HepG2 (cell line): ENCODE data around the gene AKTIP. TPM values are rescaled to one million over a fixed set of nuclear protein-coding genes. Genes with fewer than 3 reads are reported as not detected.

Experiments
- AKAP8 ChIP-seq: sonication (generic); formaldehyde crosslinking; IDR thresholded peaks from 2 replicates; pipeline ENCODE4 v1.5.1; 2020; ENCODE audit warnings: mild to moderate bottlenecking, missing genetic modification reagents
- ARNT ChIP-seq: fragments of 450-650 bp; IDR thresholded peaks from 2 replicates; pipeline ENCODE4 v1.6.1; 2017
- BCL6 ChIP-seq: IDR thresholded peaks from 2 replicates; pipeline ENCODE4 v1.6.1; 2016; ENCODE audit warnings: missing genetic modification reagents, missing compliant biosample characterization
- FOXA3 ChIP-seq: IDR thresholded peaks from 2 replicates; pipeline ENCODE4 v1.6.1; 2016; ENCODE audit warnings: missing genetic modification reagents, missing compliant biosample characterization
- GATAD2A ChIP-seq: IDR thresholded peaks from 2 replicates; pipeline ENCODE4 v1.6.1; 2016
- GPN1 ChIP-seq: sonication (generic); formaldehyde crosslinking; IDR thresholded peaks from 2 replicates; pipeline ENCODE4 v1.5.1; 2020; ENCODE audit warnings: missing genetic modification reagents, borderline replicate concordance
- GTF3A ChIP-seq: sonication (generic); formaldehyde crosslinking; conservative IDR thresholded peaks from 2 replicates; pipeline ENCODE4 v1.4.0; 2020; ENCODE audit warnings: mild to moderate bottlenecking, missing genetic modification reagents
- KLF12 ChIP-seq: sonication (generic); formaldehyde crosslinking; IDR thresholded peaks from 2 replicates; pipeline ENCODE4 v1.4.0; 2020; ENCODE audit warnings: missing genetic modification reagents, borderline replicate concordance
- MTF1 ChIP-seq: sonication (generic); formaldehyde crosslinking; IDR thresholded peaks from 2 replicates; pipeline ENCODE4 v1.5.0; 2020; ENCODE audit warnings: missing genetic modification reagents
- NCOR1 ChIP-seq: fragments of 200-600 bp; sonication (generic); IDR thresholded peaks from 2 replicates; pipeline ENCODE4 v1.7.0; 2017; ENCODE audit warnings: antibody characterized with exemption, low read length, borderline replicate concordance
- SAFB2 ChIP-seq: sonication (generic); formaldehyde crosslinking; IDR thresholded peaks from 2 replicates; pipeline ENCODE4 v1.5.1; 2020; ENCODE audit warnings: missing genetic modification reagents, low read depth, mild to moderate bottlenecking, borderline replicate concordance
- THAP11 ChIP-seq: IDR thresholded peaks from 2 replicates; pipeline ENCODE4 v1.6.1; 2016; ENCODE audit warnings: missing biosample characterization, missing genetic modification reagents
- XRCC5 ChIP-seq: fragments of 200-400 bp; formaldehyde crosslinking; optimal IDR thresholded peaks from 2 replicates; pipeline ENCODE3; 2017; ENCODE audit warnings: mild to moderate bottlenecking, low read length
- ZBTB1 ChIP-seq: sonication (generic); formaldehyde crosslinking; IDR thresholded peaks from 2 replicates; pipeline ENCODE4 v1.4.0; 2020; ENCODE audit warnings: missing genetic modification reagents, borderline replicate concordance
- ZNF549 ChIP-seq: sonication (generic); formaldehyde crosslinking; IDR thresholded peaks from 2 replicates; pipeline ENCODE4 v1.5.0; 2020; ENCODE audit warnings: missing genetic modification reagents
- ZNF713 ChIP-seq: sonication (generic); formaldehyde crosslinking; IDR thresholded peaks from 2 replicates; pipeline ENCODE4 v1.4.0; 2020; ENCODE audit warnings: mild to moderate bottlenecking, missing genetic modification reagents
- ZNF777 ChIP-seq: sonication (generic); formaldehyde crosslinking; IDR thresholded peaks from 2 replicates; pipeline ENCODE4 v1.4.0; 2020; ENCODE audit warnings: missing genetic modification reagents
- polyA plus RNA-seq, 8 experiments: library from polyadenylated mRNA; depleted of rRNA in 3 of 8; stranded (reverse) in 7 of 8; unstranded in 1 of 8; fragments of >200 nt; fragmentation: Illumina TruSeq in 4 of 8; extraction: Trizol in 4 of 8; gene quantifications; 2 replicates each; pipeline versions ENCODE4 v1.2.1 to v1.2.3, GENCODE V29; 2011 to 2016; ENCODE audit warnings: low read depth in 4 of 8, missing spikeins in 1 of 8, mixed read lengths in 1 of 8; ENCODE audit not compliant: insufficient read depth in 1 of 8
- total RNA-seq, 5 experiments: library from RNA; depleted of rRNA; stranded (reverse); fragments of >200 nt; fragmentation: Illumina TruSeq; extraction: Trizol; gene quantifications; 2 replicates each; pipeline ENCODE4 v1.2.3, GENCODE V29; 2016; ENCODE audit warnings: low read depth in 1 of 5
- TF ChIP-seq, protein P1 (sequence below): sonication (generic); formaldehyde crosslinking; IDR thresholded peaks from 2 replicates; pipeline ENCODE4 v1.5.0; 2020; ENCODE audit warnings: mild to moderate bottlenecking, missing genetic modification reagents
- TF ChIP-seq, protein P2 (sequence below): sonication (generic); formaldehyde crosslinking; IDR thresholded peaks from 2 replicates; pipeline ENCODE4 v1.4.0; 2020; ENCODE audit warnings: missing genetic modification reagents, borderline replicate concordance
- TF ChIP-seq, protein P3 (sequence below): sonication (generic); formaldehyde crosslinking; IDR thresholded peaks from 2 replicates; pipeline ENCODE4 v1.8.0; 2022; ENCODE audit warnings: mild to moderate bottlenecking, missing genetic modification reagents, moderate library complexity
- TF ChIP-seq, protein P4 (sequence below): sonication (generic); formaldehyde crosslinking; IDR thresholded peaks from 2 replicates; pipeline ENCODE4; 2020; ENCODE audit warnings: missing genetic modification reagents, mild to moderate bottlenecking, borderline replicate concordance

AKTIP gene
- total and polyA plus RNA-seq, 2 of the 13 experiments (the other 11 are each of a cell fraction or from before 2014, with no cell fraction given): 28.8 to 49.0 TPM

DNA sequence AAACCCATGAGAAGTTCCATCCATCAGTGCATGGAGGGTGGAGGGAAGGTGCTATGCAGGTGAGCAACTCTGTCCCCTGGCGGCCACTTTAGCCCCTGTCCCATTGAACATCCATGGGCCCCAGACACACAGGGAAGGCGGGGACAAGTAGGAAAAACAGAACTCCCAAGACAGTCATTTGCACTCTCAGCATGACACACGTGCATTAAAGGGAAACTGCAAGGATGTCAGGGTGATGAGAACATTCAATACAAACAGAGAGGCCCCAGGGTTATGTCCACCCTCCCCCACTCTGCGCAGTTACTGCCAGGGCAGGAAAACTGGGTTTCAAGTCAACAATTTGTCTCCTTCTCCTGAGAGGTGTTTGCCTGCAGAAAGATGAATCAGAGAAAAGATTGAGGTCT lies 44.0 kb upstream of the AKTIP start (continued):
- TF ChIP-seq, protein P1, sequence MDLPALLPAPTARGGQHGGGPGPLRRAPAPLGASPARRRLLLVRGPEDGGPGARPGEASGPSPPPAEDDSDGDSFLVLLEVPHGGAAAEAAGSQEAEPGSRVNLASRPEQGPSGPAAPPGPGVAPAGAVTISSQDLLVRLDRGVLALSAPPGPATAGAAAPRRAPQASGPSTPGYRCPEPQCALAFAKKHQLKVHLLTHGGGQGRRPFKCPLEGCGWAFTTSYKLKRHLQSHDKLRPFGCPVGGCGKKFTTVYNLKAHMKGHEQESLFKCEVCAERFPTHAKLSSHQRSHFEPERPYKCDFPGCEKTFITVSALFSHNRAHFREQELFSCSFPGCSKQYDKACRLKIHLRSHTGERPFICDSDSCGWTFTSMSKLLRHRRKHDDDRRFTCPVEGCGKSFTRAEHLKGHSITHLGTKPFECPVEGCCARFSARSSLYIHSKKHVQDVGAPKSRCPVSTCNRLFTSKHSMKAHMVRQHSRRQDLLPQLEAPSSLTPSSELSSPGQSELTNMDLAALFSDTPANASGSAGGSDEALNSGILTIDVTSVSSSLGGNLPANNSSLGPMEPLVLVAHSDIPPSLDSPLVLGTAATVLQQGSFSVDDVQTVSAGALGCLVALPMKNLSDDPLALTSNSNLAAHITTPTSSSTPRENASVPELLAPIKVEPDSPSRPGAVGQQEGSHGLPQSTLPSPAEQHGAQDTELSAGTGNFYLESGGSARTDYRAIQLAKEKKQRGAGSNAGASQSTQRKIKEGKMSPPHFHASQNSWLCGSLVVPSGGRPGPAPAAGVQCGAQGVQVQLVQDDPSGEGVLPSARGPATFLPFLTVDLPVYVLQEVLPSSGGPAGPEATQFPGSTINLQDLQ: no peak
- TF ChIP-seq FOXA3 (CRISPR knock-in tag) (0 out of 2 replicates have a peak, but pooled peaks have one; percentile 17), ZBTB1 (no peak), GTF3A (CRISPR knock-in tag) (no peak), ZNF777 (CRISPR knock-in tag) (no peak), THAP11 (CRISPR knock-in tag) (peak; percentile 40; the same call in 1 of the 2 replicates), ZNF713 (no peak), AKAP8 (no peak), GPN1 (CRISPR knock-in tag) (no peak), ARNT (no peak), BCL6 (CRISPR knock-in tag) (0 out of 2 replicates have a peak, but pooled peaks have one; percentile 23), GATAD2A (CRISPR knock-in tag) (peak; percentile 28; the same call in 1 of the 2 replicates), ZNF549 (CRISPR knock-in tag) (no peak), KLF12 (no peak), SAFB2 (no peak), XRCC5 (peak; percentile 84), MTF1 (CRISPR knock-in tag) (no peak), NCOR1 (no peak)
- TF ChIP-seq, protein P2, sequence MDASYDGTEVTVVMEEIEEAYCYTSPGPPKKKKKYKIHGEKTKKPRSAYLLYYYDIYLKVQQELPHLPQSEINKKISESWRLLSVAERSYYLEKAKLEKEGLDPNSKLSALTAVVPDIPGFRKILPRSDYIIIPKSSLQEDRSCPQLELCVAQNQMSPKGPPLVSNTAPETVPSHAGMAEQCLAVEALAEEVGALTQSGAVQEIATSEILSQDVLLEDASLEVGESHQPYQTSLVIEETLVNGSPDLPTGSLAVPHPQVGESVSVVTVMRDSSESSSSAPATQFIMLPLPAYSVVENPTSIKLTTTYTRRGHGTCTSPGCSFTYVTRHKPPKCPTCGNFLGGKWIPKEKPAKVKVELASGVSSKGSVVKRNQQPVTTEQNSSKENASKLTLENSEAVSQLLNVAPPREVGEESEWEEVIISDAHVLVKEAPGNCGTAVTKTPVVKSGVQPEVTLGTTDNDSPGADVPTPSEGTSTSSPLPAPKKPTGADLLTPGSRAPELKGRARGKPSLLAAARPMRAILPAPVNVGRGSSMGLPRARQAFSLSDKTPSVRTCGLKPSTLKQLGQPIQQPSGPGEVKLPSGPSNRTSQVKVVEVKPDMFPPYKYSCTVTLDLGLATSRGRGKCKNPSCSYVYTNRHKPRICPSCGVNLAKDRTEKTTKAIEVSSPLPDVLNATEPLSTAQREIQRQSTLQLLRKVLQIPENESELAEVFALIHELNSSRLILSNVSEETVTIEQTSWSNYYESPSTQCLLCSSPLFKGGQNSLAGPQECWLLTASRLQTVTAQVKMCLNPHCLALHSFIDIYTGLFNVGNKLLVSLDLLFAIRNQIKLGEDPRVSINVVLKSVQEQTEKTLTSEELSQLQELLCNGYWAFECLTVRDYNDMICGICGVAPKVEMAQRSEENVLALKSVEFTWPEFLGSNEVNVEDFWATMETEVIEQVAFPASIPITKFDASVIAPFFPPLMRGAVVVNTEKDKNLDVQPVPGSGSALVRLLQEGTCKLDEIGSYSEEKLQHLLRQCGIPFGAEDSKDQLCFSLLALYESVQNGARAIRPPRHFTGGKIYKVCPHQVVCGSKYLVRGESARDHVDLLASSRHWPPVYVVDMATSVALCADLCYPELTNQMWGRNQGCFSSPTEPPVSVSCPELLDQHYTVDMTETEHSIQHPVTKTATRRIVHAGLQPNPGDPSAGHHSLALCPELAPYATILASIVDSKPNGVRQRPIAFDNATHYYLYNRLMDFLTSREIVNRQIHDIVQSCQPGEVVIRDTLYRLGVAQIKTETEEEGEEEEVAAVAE (CRISPR knock-in tag): no peak
- TF ChIP-seq, protein P3, sequence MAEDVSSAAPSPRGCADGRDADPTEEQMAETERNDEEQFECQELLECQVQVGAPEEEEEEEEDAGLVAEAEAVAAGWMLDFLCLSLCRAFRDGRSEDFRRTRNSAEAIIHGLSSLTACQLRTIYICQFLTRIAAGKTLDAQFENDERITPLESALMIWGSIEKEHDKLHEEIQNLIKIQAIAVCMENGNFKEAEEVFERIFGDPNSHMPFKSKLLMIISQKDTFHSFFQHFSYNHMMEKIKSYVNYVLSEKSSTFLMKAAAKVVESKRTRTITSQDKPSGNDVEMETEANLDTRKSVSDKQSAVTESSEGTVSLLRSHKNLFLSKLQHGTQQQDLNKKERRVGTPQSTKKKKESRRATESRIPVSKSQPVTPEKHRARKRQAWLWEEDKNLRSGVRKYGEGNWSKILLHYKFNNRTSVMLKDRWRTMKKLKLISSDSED (CRISPR knock-in tag): no peak
- TF ChIP-seq, protein P4, sequence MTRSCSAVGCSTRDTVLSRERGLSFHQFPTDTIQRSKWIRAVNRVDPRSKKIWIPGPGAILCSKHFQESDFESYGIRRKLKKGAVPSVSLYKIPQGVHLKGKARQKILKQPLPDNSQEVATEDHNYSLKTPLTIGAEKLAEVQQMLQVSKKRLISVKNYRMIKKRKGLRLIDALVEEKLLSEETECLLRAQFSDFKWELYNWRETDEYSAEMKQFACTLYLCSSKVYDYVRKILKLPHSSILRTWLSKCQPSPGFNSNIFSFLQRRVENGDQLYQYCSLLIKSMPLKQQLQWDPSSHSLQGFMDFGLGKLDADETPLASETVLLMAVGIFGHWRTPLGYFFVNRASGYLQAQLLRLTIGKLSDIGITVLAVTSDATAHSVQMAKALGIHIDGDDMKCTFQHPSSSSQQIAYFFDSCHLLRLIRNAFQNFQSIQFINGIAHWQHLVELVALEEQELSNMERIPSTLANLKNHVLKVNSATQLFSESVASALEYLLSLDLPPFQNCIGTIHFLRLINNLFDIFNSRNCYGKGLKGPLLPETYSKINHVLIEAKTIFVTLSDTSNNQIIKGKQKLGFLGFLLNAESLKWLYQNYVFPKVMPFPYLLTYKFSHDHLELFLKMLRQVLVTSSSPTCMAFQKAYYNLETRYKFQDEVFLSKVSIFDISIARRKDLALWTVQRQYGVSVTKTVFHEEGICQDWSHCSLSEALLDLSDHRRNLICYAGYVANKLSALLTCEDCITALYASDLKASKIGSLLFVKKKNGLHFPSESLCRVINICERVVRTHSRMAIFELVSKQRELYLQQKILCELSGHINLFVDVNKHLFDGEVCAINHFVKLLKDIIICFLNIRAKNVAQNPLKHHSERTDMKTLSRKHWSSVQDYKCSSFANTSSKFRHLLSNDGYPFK (CRISPR knock-in tag): no peak
